HG03565 (cell line): Measurements from ENCODE around the gene PNKP.

Experiments used
- ATAC-seq: cut with Tn5 transposase; IDR thresholded peaks from one replicate; pipeline ENCODE4 v1.9.1; 2021; ENCODE audit warnings: mild to moderate bottlenecking, moderate library complexity; ENCODE audit not compliant: unreplicated experiment

PNKP gene

GRCh38 chr19:49847731-49848696 lies 19.4 kb downstream of the PNKP start:
- ATAC-seq, result no peak

- ATAC-seq, result no peak
These were observed 21.0 kb downstream of the PNKP start for GRCh38 chr19:49846408-49846807.

- no peak for ATAC-seq
These were observed 22.0 kb downstream of the PNKP start for GRCh38 chr19:49845414-49845813.

- no peak for ATAC-seq
These were observed 23.0 kb downstream of the PNKP start for GRCh38 chr19:49844138-49845095.

GRCh38 chr19:49843265-49843664 lies 24.1 kb downstream of the PNKP start:
- ATAC-seq, result no peak

GRCh38 chr19:49840736-49841249 lies 26.6 kb downstream of the PNKP start:
- no peak for ATAC-seq

- ATAC-seq, result no peak
These were observed 27.1 kb downstream of the PNKP start for GRCh38 chr19:49840321-49840720.

- no peak for ATAC-seq
These were observed 27.7 kb downstream of the PNKP start for GRCh38 chr19:49839713-49840112.

- ATAC-seq, result no peak
These were observed 28.3 kb downstream of the PNKP start for GRCh38 chr19:49838885-49839588.

- no peak for ATAC-seq
These were observed 30.0 kb downstream of the PNKP start for GRCh38 chr19:49837425-49837824.

- no peak for ATAC-seq
These were observed 30.4 kb downstream of the PNKP start for GRCh38 chr19:49837009-49837310.

- ATAC-seq, result no peak
These were observed 31.0 kb downstream of the PNKP start for GRCh38 chr19:49836176-49837008.

GRCh38 chr19:49835562-49835961 lies 31.8 kb downstream of the PNKP start:
- ATAC-seq, result no peak

- ATAC-seq, result no peak
These were observed 33.8 kb downstream of the PNKP start for GRCh38 chr19:49833599-49833998.

GRCh38 chr19:49832556-49832955 lies 34.8 kb downstream of the PNKP start:
- no peak for ATAC-seq

GRCh38 chr19:49831592-49831991 lies 35.8 kb downstream of the PNKP start:
- ATAC-seq, result no peak

- ATAC-seq, result no peak
These were observed 36.6 kb downstream of the PNKP start for GRCh38 chr19:49830766-49831165.

- ATAC-seq, result no peak
These were observed 37.7 kb downstream of the PNKP start for GRCh38 chr19:49829721-49830120.

- no peak for ATAC-seq
These were observed 38.2 kb downstream of the PNKP start for GRCh38 chr19:49829200-49829599.

- no peak for ATAC-seq
These were observed 40.3 kb downstream of the PNKP start for GRCh38 chr19:49827034-49827433.
